Hepatocyte (in vitro differentiated cells): Measurements from ENCODE around the gene FAXC. TPM values are rescaled to one million over a fixed set of nuclear protein-coding genes. Genes with fewer than 3 reads are reported as not detected.

Source experiments
- DNase-seq: peaks from one replicate; pipeline ENCODE4 v3.0.0-alpha.2; 2016; ENCODE audit warnings: low spot score
- H2AFZ ChIP-seq: fragments of 200-600 bp; sonication (generic); 2 replicates; pipeline ENCODE4 v1.6.0; 2016; ENCODE audit warnings: antibody characterized with exemption, mild to moderate bottlenecking
- H3K27ac ChIP-seq: fragments of 200-600 bp; sonication (generic); 2 replicates; pipeline ENCODE4 v1.5.1; 2016; ENCODE audit warnings: mild to moderate bottlenecking
- H3K27me3 ChIP-seq: fragments of 200-600 bp; sonication (generic); 2 replicates; pipeline ENCODE4 v1.6.1; 2016
- H3K36me3 ChIP-seq: fragments of 200-600 bp; sonication (generic); replicated peaks from 2 replicates; pipeline ENCODE4 v1.5.1; 2016; ENCODE audit warnings: low read depth; ENCODE audit not compliant: insufficient read depth
- H3K4me1 ChIP-seq: fragments of 200-600 bp; sonication (generic); 2 replicates; pipeline ENCODE4 v1.5.1; 2016; ENCODE audit warnings: mild to moderate bottlenecking, moderate library complexity; ENCODE audit not compliant: insufficient read depth
- H3K4me2 ChIP-seq: fragments of 200-600 bp; sonication (generic); 2 replicates; pipeline ENCODE4 v1.6.0; 2016
- H3K4me3 ChIP-seq: fragments of 200-600 bp; sonication (generic); 2 replicates; pipeline ENCODE4 v1.5.1; 2016; ENCODE audit warnings: mild to moderate bottlenecking
- H3K79me2 ChIP-seq: fragments of 200-600 bp; sonication (generic); 2 replicates; pipeline ENCODE4 v1.6.0; 2017; ENCODE audit warnings: mild to moderate bottlenecking
- H3K9me2 ChIP-seq: fragments of 200-600 bp; sonication (generic); replicated peaks from 2 replicates; pipeline ENCODE4 v1.6.0; 2017; ENCODE audit warnings: mild to moderate bottlenecking; ENCODE audit not compliant: insufficient read depth
- H3K9me3 ChIP-seq: fragments of 200-600 bp; sonication (generic); 2 replicates; pipeline ENCODE4 v1.5.1; 2016; ENCODE audit warnings: low read depth, mild to moderate bottlenecking
- H4K20me1 ChIP-seq: fragments of 200-600 bp; sonication (generic); 2 replicates; pipeline ENCODE4 v1.6.0; 2016; ENCODE audit warnings: mild to moderate bottlenecking; ENCODE audit not compliant: insufficient read depth, poor library complexity, severe bottlenecking
- EZH2 ChIP-seq: fragments of 200-600 bp; sonication (generic); IDR thresholded peaks from 2 replicates; pipeline ENCODE4 v1.6.1; 2016; ENCODE audit warnings: antibody characterized with exemption, mild to moderate bottlenecking, borderline replicate concordance
- EZH2phosphoT487 ChIP-seq: fragments of 200-600 bp; sonication (generic); IDR thresholded peaks from one replicate; pipeline ENCODE4 v1.6.1; 2018; ENCODE audit warnings: antibody characterized with exemption, mild to moderate bottlenecking, low read depth, moderate library complexity; ENCODE audit not compliant: unreplicated experiment, severe bottlenecking
- WGBS: methylation state at CpG from one replicate; pipeline ENCODE4 v1.1.6; 2016; ENCODE audit warnings: low lambda C conversion rate; ENCODE audit errors: missing lambda C conversion rate; 5-methylcytosine and 5-hydroxymethylcytosine counted together
- polyA plus RNA-seq: library from polyadenylated mRNA; unstranded; fragments of >200 nt; fragmentation: Nextera tagmentation; extraction: Ambion mirVana; gene quantifications from 2 replicates; pipeline ENCODE4 v1.2.1, GENCODE V29; 2016
- total RNA-seq: library from RNA; depleted of rRNA; stranded (reverse); fragments of >200 nt; gene quantifications from 2 replicates; pipeline ENCODE4 v1.2.3, GENCODE V29; 2014
- TF ChIP-seq, protein P1 (sequence below): fragments of 200-600 bp; sonication (generic); IDR thresholded peaks from 2 replicates; pipeline ENCODE4 v1.5.1; 2016; ENCODE audit warnings: antibody characterized with exemption, mild to moderate bottlenecking; ENCODE audit not compliant: poor library complexity

FAXC gene
- total and polyA plus RNA-seq, 2 experiments from 2014 or later: 8.3 to 8.9 TPM

DNA sequence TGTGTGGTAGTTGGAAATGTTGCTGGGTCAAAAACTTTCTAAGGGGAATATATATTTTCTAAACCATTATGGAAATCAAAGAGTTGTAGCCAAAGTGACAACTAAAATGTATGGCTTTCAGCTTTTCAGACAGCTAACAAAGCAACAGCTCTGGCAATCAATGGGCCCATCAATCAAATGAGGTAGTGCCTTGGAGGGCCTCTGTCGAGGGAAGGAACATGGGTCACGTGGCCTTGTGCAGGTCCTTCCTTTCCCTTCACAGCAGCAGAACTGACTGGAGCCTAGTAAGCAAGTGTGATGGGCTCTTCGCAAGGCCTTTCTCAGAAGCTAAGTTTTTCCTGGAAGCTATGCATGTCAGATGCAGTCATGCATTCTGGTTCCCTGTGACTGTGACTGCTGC, 17.9 kb downstream of the FAXC start:
- 80% methylated on average over 3 of the region's 3 CpGs for WGBS

DNA sequence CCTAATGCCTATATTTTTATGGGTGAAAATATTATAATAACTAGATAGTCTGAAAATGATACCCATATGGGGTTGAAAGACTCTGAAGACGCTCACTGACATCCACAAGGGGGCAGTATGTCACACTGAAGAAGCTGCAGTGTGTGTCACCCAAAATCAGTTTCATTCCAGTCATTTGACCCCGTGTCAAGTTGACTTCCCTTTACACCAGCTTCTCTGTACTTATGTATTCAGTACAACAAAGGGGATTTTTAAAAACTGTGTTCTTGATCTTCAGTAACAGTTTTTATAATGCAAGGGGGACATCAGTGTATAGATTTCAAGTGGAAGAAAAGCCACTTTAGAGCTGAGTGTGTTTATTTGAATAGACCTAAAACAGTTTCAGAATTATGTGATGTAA, 19.3 kb downstream of the FAXC start:
- H2AFZ ChIP-seq: no peak overlapping the region
- H3K27ac ChIP-seq: no peak overlapping the region
- WGBS: 14% methylated on average over 2 of the region's 2 CpGs
- no peaks in the 10 kb centered on the region for H3K79me2 ChIP-seq
- no peaks in the 10 kb centered on the region for H3K27me3 ChIP-seq
- H3K9me3 ChIP-seq: no peaks in the 10 kb centered on the region
- H3K4me2 ChIP-seq: no peak overlapping the region
- H3K4me1 ChIP-seq: no peaks in the 10 kb centered on the region
- TF ChIP-seq, protein P1, sequence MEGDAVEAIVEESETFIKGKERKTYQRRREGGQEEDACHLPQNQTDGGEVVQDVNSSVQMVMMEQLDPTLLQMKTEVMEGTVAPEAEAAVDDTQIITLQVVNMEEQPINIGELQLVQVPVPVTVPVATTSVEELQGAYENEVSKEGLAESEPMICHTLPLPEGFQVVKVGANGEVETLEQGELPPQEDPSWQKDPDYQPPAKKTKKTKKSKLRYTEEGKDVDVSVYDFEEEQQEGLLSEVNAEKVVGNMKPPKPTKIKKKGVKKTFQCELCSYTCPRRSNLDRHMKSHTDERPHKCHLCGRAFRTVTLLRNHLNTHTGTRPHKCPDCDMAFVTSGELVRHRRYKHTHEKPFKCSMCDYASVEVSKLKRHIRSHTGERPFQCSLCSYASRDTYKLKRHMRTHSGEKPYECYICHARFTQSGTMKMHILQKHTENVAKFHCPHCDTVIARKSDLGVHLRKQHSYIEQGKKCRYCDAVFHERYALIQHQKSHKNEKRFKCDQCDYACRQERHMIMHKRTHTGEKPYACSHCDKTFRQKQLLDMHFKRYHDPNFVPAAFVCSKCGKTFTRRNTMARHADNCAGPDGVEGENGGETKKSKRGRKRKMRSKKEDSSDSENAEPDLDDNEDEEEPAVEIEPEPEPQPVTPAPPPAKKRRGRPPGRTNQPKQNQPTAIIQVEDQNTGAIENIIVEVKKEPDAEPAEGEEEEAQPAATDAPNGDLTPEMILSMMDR: peak; percentile 75
- no peak for TF ChIP-seq EZH2phosphoT487
- no peak overlapping the region for H3K4me3 ChIP-seq
- no peaks in the 10 kb centered on the region for H3K9me2 ChIP-seq
- H3K36me3 ChIP-seq: no peaks in the 10 kb centered on the region
- DNase-seq: peak; percentile 82
- no peaks in the 10 kb centered on the region for H4K20me1 ChIP-seq

More for the DNA sequence above, 17.9 kb downstream of the FAXC start:
- H3K27ac ChIP-seq: no peak overlapping the region
- no peaks in the 10 kb centered on the region for H3K27me3 ChIP-seq
- H3K4me2 ChIP-seq: no peak overlapping the region
- H4K20me1 ChIP-seq: no peaks in the 10 kb centered on the region
- H2AFZ ChIP-seq: no peak overlapping the region
- no peaks in the 10 kb centered on the region for H3K36me3 ChIP-seq
- H3K4me3 ChIP-seq: no peak overlapping the region
- TF ChIP-seq EZH2phosphoT487 (no peak), EZH2 (no peak)
- TF ChIP-seq, protein P1: no peak
- no peaks in the 10 kb centered on the region for H3K9me3 ChIP-seq
- no peak for DNase-seq
- no peaks in the 10 kb centered on the region for H3K4me1 ChIP-seq
- H3K9me2 ChIP-seq: no peaks in the 10 kb centered on the region
- H3K79me2 ChIP-seq: no peaks in the 10 kb centered on the region

DNA sequence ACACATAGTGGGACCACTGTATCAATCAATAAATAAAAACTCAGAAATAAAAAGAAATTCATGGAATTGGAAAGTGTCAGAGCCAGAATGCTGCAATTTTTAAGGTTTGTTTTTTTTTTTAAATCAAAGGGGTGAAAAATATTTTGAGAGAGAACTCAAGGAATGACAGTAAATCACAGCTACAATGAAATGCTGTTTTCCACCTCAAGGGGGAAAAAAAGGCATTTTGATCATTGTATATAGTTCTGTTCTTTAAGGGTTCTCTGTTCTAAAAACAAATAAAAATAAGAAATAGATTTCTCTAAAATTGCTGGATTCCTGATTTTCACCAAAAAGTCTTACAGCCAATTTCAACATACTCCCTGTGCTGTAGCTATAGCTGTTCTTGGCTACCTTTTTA, 24.5 kb downstream of the FAXC start:
- DNase-seq: no peak
- H3K9me3 ChIP-seq: no peaks in the 10 kb centered on the region

More for the DNA sequence above, 24.5 kb downstream of the FAXC start:
- Histone ChIP-seq H3K79me2 (no peaks in the 10 kb centered on the region), H3K36me3 (no peaks in the 10 kb centered on the region), H4K20me1 (no peaks in the 10 kb centered on the region), H3K27ac (no peak overlapping the region), H3K4me2 (no peak overlapping the region), H2AFZ (no peak overlapping the region), H3K4me3 (no peak overlapping the region), H3K27me3 (no peaks in the 10 kb centered on the region), H3K4me1 (no peaks in the 10 kb centered on the region), H3K9me2 (no peaks in the 10 kb centered on the region)
- TF ChIP-seq EZH2 (no peak), EZH2phosphoT487 (no peak)
- TF ChIP-seq, protein P1: no peak
